WTC11 (cell line): ENCODE data around the gene TCAF2.
"Not testable (repeated sequence)": the region's sequence is repeated elsewhere in the genome, so short reads cannot be mapped to it uniquely, and the experiment has no call there.

Source experiments
- ATF3 ChIP-seq: sonication (generic); formaldehyde crosslinking; conservative IDR thresholded peaks from 2 replicates; pipeline ENCODE4 v1.8.1; 2022; ENCODE audit warnings: mild to moderate bottlenecking, missing genetic modification reagents
- CTCF ChIP-seq: fragments of 200-600 bp; IDR thresholded peaks from 2 replicates; pipeline ENCODE4 v1.8.0; 2022; ENCODE audit warnings: antibody characterized with exemption
- E2F4 ChIP-seq: sonication (generic); formaldehyde crosslinking; IDR thresholded peaks from 2 replicates; pipeline ENCODE4 v1.8.1; 2022; ENCODE audit warnings: low read depth, mild to moderate bottlenecking, moderate library complexity, missing genetic modification reagents, borderline replicate concordance
- KAT7 ChIP-seq: sonication (generic); formaldehyde crosslinking; IDR thresholded peaks from 2 replicates; pipeline ENCODE4 v1.8.1; 2023; ENCODE audit warnings: missing genetic modification reagents, mild to moderate bottlenecking, borderline replicate concordance
- NR1H2 ChIP-seq: sonication (generic); formaldehyde crosslinking; IDR thresholded peaks from 2 replicates; pipeline ENCODE4 v1.9.0; 2021; ENCODE audit warnings: mild to moderate bottlenecking, moderate library complexity, missing genetic modification reagents
- STAT6 ChIP-seq: sonication (generic); formaldehyde crosslinking; conservative IDR thresholded peaks from 2 replicates; pipeline ENCODE4 v1.8.1; 2023; ENCODE audit warnings: mild to moderate bottlenecking, low read depth, missing genetic modification reagents, moderate library complexity
- ZNF416 ChIP-seq: fragments of 250-450 bp; sonication (Bioruptor Pico); IDR thresholded peaks from 2 replicates; pipeline ENCODE4 v1.9.0; 2021; ENCODE audit warnings: mild to moderate bottlenecking, inconsistent platforms

- TF ChIP-seq ATF3 (CRISPR knock-in tag); STAT6 (CRISPR knock-in tag); CTCF; NR1H2 (CRISPR knock-in tag); KAT7 (CRISPR knock-in tag); ZNF416; E2F4 (CRISPR knock-in tag): not testable (repeated sequence)
These were observed 49.3 kb upstream of the TCAF2 start, which contains the start of gene CTAGE15 for GRCh38 chr7:143571501-143571900.
